COLO668 (cell line): Measurements from ENCODE around the gene UNC13A.
"Not testable (repeated sequence)": the region's sequence is repeated elsewhere in the genome, so short reads cannot be mapped to it uniquely, and the experiment has no call there.

ENCODE experiments used
- DNase-seq: peaks from one replicate; lab custom pipeline; 2025; ENCODE audit not compliant: unreplicated experiment; lab: John Stamatoyannopoulos, UW

The UNC13A gene

GRCh38 chr19:17570791-17571190 lies 117.4 kb downstream of the UNC13A start:
- DNase-seq = no peak

DNA sequence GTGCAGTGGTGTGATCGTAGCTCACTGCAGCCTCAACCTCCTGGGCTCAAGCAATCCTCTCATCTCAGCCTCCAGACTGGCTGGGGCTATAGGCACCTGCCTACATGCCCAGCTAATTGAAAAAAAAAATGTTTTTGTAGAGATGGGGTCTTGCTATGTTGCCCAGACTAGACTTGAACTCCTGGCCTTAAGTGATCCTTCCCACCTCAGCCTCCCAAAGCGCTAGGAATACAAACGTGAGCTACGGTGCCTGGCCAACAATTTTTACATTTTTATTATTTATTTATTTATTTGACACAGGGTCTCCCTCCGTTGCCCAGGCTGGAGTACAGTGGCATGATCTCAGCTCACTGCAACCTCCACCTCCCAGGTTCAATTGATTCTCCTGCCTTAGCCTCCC lies 117.9 kb downstream of the UNC13A start:
- DNase-seq = not testable (repeated sequence)

DNA sequence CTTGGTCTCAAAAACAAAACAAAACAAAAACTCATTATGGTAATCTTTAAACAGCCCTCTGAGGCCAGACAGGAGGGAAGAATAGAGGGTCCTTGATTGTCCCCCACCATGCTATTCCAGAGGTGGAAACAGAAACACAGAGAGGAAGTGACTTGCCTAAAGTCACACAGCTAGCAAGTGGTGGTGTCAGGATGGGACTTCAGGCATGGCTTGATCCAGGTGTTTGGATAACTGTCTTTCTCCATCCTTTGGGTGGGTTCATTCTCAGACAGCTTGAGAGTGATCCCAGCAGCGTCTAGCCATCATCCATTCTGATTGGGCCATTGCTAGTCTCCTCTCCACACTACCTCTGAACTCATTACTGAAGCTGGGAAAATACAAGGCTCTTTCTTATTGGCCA lies 120.2 kb downstream of the UNC13A start:
- DNase-seq = no peak

- no peak for DNase-seq
Measured at GRCh38 chr19:17565611-17566010, 122.5 kb downstream of the UNC13A start.

GRCh38 chr19:17564781-17565180 lies 123.4 kb downstream of the UNC13A start:
- DNase-seq = no peak

- no peak for DNase-seq
Measured at GRCh38 chr19:17562561-17562960, 125.6 kb downstream of the UNC13A start.

GRCh38 chr19:17562097-17562496 lies 126.1 kb downstream of the UNC13A start:
- no peak for DNase-seq

DNA sequence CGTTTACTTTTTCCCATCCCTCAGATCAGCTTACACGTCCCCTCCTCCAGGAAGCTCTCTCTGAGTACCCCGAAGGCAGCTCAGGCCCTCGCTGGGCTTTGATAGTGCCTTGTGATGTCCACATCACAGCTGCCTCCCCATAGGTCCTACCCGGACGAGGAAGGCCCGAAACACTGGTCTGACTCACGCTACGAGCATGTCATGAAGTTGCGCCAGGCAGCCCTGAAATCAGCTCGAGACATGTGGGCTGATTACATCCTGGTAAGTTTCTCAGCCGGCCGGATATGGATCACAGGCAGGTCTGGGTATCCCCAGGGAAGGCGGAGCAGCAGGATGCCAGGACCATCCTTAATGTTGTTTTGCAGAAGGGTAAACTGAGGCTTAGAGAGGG lies 128.0 kb downstream of the UNC13A start:
- DNase-seq = no peak

DNA sequence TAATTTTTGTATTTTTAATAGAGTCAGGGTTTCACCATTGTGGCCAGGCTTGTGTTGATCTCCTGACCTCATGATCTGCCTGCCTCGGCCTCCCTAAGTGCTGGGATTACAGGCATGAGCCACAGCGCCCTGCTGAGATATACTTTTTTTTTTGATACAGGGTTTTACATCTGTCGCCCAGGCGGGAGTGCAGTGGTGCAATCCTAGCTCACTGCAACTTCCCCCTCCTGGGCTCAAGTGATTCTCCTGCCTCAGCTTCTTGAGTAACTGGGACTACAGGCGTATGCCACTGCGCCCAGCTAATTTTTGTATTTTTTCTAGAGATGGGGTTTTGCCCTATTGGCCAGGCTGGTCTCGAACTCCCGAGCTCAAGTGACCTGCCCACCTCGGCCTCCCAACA lies 130.7 kb downstream of the UNC13A start:
- DNase-seq = no peak

DNA sequence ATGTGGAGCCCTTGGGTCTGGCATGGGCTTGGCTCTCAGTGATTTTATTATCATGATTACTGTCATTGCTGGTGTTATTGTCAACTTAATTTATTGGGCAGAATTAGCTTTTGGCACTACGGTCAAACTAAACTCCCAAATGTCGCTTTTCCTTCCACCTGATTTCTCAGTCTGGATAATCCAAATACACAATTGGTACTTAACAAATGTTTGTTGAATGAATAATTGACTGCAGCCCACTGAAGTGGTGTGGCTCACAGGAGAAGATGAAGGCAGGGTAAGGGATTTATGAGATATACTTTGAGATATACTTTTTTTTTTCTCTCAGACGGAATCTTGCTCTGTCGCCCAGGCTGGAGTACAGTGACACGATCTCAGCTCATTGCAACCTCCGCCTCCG lies 131.2 kb downstream of the UNC13A start:
- DNase-seq = no peak

GRCh38 chr19:17555929-17556813 lies 132.0 kb downstream of the UNC13A start:
- DNase-seq = peak; percentile 56

DNA sequence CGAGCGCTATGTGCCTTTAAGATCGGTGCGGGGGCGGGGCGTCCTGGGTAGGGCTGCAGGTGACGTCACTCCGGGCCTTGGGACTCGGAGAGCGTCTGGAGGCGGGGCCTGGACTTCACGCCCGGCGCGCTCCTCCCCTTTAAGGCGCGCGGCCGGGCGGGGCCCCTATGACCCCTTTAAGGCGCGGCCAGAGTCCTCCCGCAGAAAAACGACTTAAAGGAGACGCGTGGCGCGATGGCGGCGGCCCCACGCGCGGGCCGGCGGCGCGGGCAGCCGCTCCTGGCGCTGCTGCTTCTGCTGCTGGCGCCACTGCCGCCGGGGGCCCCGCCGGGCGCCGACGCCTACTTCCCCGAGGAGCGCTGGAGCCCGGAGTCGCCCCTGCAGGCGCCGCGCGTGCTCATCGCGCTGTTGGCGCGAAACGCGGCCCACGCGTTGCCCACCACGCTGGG lies 132.7 kb downstream of the UNC13A start, which contains the start of gene COLGALT1:
TSS of gene COLGALT1 (plus strand) at position 170 of the 449 bp plus-strand sequence. CDS start at position 235, 65 bp downstream.
- peak; percentile 99 for DNase-seq

DNA sequence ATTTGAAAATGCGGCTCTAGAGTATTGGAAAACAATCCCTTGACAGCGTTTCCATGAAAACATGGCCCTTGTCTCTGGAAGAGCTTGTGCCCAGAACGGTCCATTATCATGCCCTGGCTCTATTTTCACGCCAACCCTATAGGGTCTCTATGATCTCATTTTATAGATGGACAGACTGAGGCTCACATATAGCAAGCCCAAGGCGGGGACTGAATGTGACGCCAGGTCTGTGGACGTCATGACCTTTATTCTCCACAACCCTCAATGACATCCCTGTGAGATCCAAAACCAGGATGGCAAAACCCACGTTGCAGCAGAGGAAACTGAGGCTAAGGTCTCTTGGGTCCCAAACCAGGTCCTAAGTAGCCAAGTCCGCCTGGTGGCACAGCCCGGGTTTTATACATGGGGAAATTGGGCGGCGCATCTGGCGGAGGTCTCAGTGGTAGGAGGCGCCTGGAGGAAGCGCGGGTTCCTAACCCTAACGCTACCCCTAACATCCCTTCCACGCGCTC lies 133.1 kb downstream of the UNC13A start:
- DNase-seq = no peak

DNA sequence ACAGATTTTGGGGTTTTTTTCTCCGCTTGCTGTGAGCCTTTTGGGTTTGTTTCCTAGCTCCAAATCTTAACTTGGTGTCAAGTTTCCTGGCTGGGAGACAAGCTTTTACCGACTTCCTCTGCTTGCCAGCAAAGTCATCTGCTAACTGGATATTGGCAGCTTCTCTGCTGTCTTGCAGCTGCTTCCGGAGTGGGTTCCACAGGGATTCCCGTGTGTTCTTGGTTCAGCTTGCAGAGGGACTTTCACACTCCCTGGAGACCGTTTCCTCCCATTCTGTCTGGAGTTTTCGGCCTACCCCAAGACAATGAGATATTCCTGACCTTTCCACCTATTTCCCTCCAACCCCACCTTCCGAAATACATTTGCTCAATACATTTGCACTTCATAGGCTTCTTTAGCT lies 134.9 kb downstream of the UNC13A start:
- DNase-seq = peak; percentile 12

DNA sequence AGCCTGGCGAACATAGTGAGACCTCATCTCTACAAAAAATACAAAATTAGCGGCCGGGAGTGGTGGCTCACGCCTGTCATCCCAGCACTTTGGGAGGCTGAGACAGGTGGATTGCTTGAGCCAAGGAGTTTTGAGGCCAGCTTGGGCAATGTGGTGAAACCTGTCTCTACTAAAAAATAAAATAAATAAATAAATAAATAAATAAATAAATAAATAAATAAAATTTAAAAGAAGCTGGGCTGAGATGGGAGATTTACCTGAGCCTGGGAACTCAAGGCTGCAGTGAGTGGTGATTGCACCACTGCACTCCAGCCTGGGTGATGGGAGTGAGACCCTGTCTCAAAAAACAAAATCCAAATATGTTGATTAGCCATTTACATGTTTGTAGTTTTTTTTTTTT lies 135.4 kb downstream of the UNC13A start:
- DNase-seq = not testable (repeated sequence)
